PFSK-1 (cell line): ENCODE results near the gene NPW.

Experiments
- FOXP2 ChIP-seq: optimal IDR thresholded peaks from 2 replicates; pipeline ENCODE3; 2011; ENCODE audit warnings: borderline replicate concordance, control low read depth, inconsistent platforms; ENCODE audit not compliant: insufficient read depth; ENCODE audit errors: extremely low read length, extremely low read depth
- POLR2AphosphoS5 ChIP-seq: IDR thresholded peaks from 2 replicates; pipeline ENCODE4 v1.6.1; 2012; ENCODE audit warnings: low read depth, mild to moderate bottlenecking, control low read depth, low read length, moderate library complexity
- SIN3A ChIP-seq: IDR thresholded peaks from 2 replicates; pipeline ENCODE4 v1.6.1; 2012; ENCODE audit warnings: mild to moderate bottlenecking, low read length, moderate library complexity, borderline replicate concordance; ENCODE audit not compliant: insufficient read depth
- TAF1 ChIP-seq: IDR thresholded peaks from 2 replicates; pipeline ENCODE4 v1.6.1; 2012; ENCODE audit warnings: low read length, control low read depth, borderline replicate concordance; ENCODE audit not compliant: insufficient read depth

DNA sequence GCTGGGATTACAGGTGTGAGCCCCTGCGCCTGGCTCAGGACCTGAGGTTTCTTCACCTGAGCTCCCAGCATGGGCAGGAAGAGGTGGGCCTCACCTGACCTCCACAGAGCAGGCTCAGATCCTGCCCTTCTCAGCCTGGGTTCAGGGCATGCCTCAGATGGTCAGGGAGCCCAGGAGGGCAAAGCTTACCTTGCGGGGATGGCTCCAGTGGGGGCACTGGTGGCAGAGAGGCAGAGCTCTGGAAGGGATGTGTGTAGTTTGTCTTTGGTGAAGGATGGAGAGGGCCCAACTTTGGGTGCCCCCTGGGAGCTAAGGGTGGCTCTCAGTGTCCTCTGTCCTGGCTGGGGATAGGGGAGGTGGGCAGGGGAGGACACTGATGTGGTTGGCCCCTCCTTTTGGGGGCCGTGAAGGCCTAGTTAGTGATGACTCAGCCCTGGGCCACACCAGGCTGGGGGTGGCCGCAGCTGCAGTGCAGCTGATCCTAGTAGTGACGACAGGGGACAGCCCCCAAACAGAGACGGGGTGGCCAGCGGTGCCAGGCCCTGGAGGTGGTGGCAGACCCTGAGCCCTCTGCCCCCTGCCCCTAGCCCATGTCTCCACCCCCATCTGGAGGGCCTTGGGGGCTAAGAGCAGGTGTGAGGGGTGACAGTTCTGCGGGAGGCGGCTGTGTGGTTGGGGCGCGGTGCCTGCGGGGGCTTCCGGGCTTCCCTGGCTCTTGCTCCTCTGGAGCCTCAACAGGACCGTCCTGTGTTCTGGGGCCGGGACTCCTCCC lies 12.9 kb downstream of the NPW start:
- TF ChIP-seq POLR2AphosphoS5 = no peak
- TF ChIP-seq FOXP2 = no peak
- no peak for TF ChIP-seq TAF1
- no peak for TF ChIP-seq SIN3A
